ENCODE data around the gene TFEB. TPM values are rescaled to one million over a fixed set of nuclear protein-coding genes. Genes with fewer than 3 reads are reported as not detected.

TFEB gene
- total RNA-seq, 2 donors from 2014 or later: 36.0 to 40.1 TPM

GRCh38 chr6:41638002-41638934, 97.1 kb downstream of the TFEB start, which contains the start of gene MDFI:
Gene MDFI (plus strand): TSS chr6:41638468. CDS start chr6:41638750, 282 bp downstream.
- H3K9me3 Mint-ChIP-seq: no peaks in the 10 kb centered on the region
- ATAC-seq (no peak), DNase-seq (ENCODE audit: low spot score) (no peak)
- peaks cover 35 to 54% of the 10 kb centered on the region in 2 donors for H3K27me3 Mint-ChIP-seq
- no peak within 1 kb of the TSS for H3K27ac Mint-ChIP-seq
- H3K4me1 Mint-ChIP-seq (ENCODE audit: low read depth in 2 of 2): peaks cover 0 to 13% of the 10 kb centered on the region in 2 donors
- no peaks in the 10 kb centered on the region for H3K36me3 Mint-ChIP-seq
- H3K4me3 Mint-ChIP-seq: peak within 1 kb of the TSS; percentile 41

DNA sequence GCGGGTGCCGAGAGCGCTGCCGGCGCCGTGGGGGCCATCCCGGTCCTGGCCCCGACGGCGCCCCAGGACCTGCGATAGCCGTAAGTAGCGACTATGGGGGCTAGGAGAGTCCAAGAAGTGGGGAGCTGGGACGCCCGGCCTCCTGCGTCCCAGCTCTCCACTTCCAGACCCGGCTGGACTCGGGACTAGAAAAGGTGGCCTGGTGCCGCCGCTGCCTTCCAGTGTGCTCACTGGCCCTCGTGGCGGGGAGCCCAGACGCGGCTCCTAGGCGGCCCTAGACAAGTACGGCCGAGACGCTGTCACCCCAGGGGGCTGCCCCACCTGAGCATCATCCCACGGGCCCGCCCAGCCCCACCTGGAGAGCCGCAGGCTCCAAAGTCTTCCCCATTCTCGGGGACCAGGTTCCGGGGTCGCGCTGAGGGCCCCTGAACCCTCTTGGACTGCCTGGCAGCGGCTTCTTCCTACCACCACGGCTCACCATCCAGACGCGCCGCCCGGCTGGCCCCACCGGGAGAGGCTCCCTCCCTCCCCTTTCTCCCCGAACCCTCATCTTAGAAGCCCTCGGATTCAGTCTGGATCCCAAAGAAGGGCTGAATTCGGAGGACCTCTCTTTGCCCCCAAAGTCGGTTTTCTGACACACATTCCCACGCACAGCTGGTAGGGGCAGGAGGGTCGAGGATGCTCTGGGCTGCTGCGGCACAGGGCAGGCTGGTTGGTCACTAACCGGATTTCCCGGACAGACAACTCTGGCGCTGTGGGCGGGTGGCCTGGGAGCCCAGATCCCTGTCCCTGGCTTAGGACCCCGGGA, 98.0 kb downstream of the TFEB start:
- peaks cover 0 to 13% of the 10 kb centered on the region in 2 donors for H3K4me1 Mint-ChIP-seq (ENCODE audit: low read depth in 2 of 2)
- peak overlapping the region; percentile 41 for H3K4me3 Mint-ChIP-seq
- DNase-seq (ENCODE audit: low spot score): no peak
- no peak for ATAC-seq
- no peaks in the 10 kb centered on the region for H3K36me3 Mint-ChIP-seq
- H3K27ac Mint-ChIP-seq: no peak overlapping the region
- no peaks in the 10 kb centered on the region for H3K9me3 Mint-ChIP-seq
- H3K27me3 Mint-ChIP-seq: peaks cover 32 to 46% of the 10 kb centered on the region in 2 donors

DNA sequence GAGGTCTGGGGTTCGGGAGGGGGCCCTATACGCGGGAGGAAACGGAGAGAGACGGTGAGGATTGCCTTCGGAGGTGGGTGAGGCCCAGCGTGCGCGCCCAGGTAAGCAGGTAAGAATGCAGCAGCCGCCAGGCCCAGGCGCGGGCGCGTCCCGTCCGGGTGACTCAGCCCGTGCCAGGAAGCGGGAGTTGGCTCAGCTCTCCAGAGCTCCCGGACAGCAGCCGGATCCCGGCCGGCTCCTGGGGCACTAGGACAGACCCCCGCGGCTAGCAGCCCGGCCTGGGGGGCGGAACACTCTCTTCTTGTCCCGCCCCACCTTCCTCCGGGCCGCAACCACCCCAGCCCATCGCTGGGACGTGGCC, 98.6 kb downstream of the TFEB start:
- H3K4me3 Mint-ChIP-seq: no peak overlapping the region
- H3K4me1 Mint-ChIP-seq (ENCODE audit: low read depth in 2 of 2): peaks cover 0 to 13% of the 10 kb centered on the region in 2 donors
- H3K36me3 Mint-ChIP-seq: no peaks in the 10 kb centered on the region
- H3K27me3 Mint-ChIP-seq: peaks cover 35 to 44% of the 10 kb centered on the region in 2 donors
- no peaks in the 10 kb centered on the region for H3K9me3 Mint-ChIP-seq
- no peak overlapping the region for H3K27ac Mint-ChIP-seq
- DNase-seq (ENCODE audit: low spot score) (no peak), ATAC-seq (no peak)

GRCh38 chr6:41635365-41635764, 100.0 kb downstream of the TFEB start:
- H3K9me3 Mint-ChIP-seq: no peaks in the 10 kb centered on the region

DNA sequence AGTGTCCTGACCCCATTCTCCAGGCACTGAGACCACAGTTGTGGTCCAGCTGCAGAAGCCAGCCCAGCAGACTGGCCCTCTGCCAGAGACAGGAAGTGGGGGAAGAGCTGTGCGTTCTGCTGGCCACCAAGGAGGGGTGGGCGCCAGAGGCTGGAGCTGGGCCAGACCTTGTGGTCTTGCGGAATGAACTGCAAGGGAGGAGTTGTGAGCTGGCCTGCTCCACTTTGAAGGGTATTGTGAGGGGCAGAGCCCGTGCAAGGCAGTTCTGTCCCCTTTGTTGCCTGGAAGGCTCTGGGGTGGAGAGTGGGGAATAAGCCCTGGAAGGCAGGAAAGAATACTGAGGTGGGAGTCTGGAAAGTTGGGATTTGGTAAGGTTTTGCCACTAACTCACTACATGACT, 100.8 kb downstream of the TFEB start:
- no peak for ATAC-seq
- no peak for DNase-seq (ENCODE audit: low spot score)

More at GRCh38 chr6:41635365-41635764, 100.0 kb downstream of the TFEB start:
- DNase-seq (ENCODE audit: low spot score) (no peak), ATAC-seq (no peak)
- H3K4me3 Mint-ChIP-seq: no peak overlapping the region
- peaks cover 0 to 13% of the 10 kb centered on the region in 2 donors for H3K4me1 Mint-ChIP-seq (ENCODE audit: low read depth in 2 of 2)
- H3K27ac Mint-ChIP-seq: no peak overlapping the region
- peaks cover 34 to 38% of the 10 kb centered on the region in 2 donors for H3K27me3 Mint-ChIP-seq
- H3K36me3 Mint-ChIP-seq: no peaks in the 10 kb centered on the region

More for the DNA sequence above, 100.8 kb downstream of the TFEB start:
- H3K9me3 Mint-ChIP-seq: no peaks in the 10 kb centered on the region
- H3K27me3 Mint-ChIP-seq: peaks cover 28 to 32% of the 10 kb centered on the region in 2 donors
- no peak overlapping the region for H3K27ac Mint-ChIP-seq
- H3K36me3 Mint-ChIP-seq: no peaks in the 10 kb centered on the region
- peaks cover 0 to 13% of the 10 kb centered on the region in 2 donors for H3K4me1 Mint-ChIP-seq (ENCODE audit: low read depth in 2 of 2)
- H3K4me3 Mint-ChIP-seq: no peak overlapping the region

Other genes starting within 250 kb of the TFEB start
- gene FOXP4, start 189.2 kb downstream of the TFEB start, total RNA-seq: 100 to 1,000 TPM in 1 of 2 donors, 10 to 100 TPM in 1; 52.4 to 110 TPM
- gene MDFI, start 97.1 kb downstream of the TFEB start, total RNA-seq: not detected
- gene PGC, start 11.8 kb upstream of the TFEB start, total RNA-seq: not detected
- 1 to 10 TPM; 7.4 to 9.5 TPM for gene FRS3, start 44.3 kb upstream of the TFEB start, total RNA-seq
- gene PRICKLE4, start 45.2 kb upstream of the TFEB start, total RNA-seq: not detected
- 100 to 1,000 TPM; 208 to 284 TPM for gene TOMM6, start 52.1 kb upstream of the TFEB start, total RNA-seq
- gene USP49, start 159.8 kb upstream of the TFEB start, total RNA-seq: 10 to 100 TPM in 1 of 2 donors, 1 to 10 TPM in 1; 8.2 to 15.3 TPM
- gene MED20, start 185.5 kb upstream of the TFEB start, total RNA-seq: 10 to 100 TPM; 25.5 to 33.0 TPM
- gene BYSL, start 185.9 kb upstream of the TFEB start, total RNA-seq: 10 to 100 TPM; 48.3 to 73.9 TPM
- gene CCND3, start 206.2 kb upstream of the TFEB start, total RNA-seq: 100 to 1,000 TPM; 382 to 466 TPM

Measured in natural killer cell treated with Interleukin-12 subunit alpha and Interleukin-12 subunit beta and Interleukin-15 and Interleukin-18, amount 100 ng/mL, for 72 hours (primary cell).